K562 (cell line): ENCODE data around the gene TSPAN15. TPM values are rescaled to one million over a fixed set of nuclear protein-coding genes. Genes with fewer than 3 reads are reported as not detected.

Source experiments
- CBFA2T2 ChIP-seq: fragments of 450-650 bp; conservative IDR thresholded peaks from 2 replicates; pipeline ENCODE4 v1.6.1; 2017; ENCODE audit warnings: mild to moderate bottlenecking
- EP300 ChIP-seq: IDR thresholded peaks from 2 replicates; pipeline ENCODE4 v1.6.1; 2012; ENCODE audit warnings: low read length, improper control_type of control experiment
- ETV5 ChIP-seq: sonication (generic); formaldehyde crosslinking; IDR thresholded peaks from 2 replicates; pipeline ENCODE4 v1.4.0; 2020; ENCODE audit warnings: low read depth, mild to moderate bottlenecking, missing genetic modification reagents
- HLTF ChIP-seq: fragments of 450-650 bp; IDR thresholded peaks from 2 replicates; pipeline ENCODE4 v1.6.1; 2016
- MCM7 ChIP-seq, 2 experiments: fragments of 450-650 bp; IDR thresholded peaks; 2 replicates each; pipeline ENCODE4 v1.6.1; 2016 to 2018
- MECOM ChIP-seq: fragments of 250-450 bp; sonication (Bioruptor Pico); IDR thresholded peaks from 2 replicates; pipeline ENCODE4 v1.8.0; 2022; ENCODE audit warnings: inconsistent platforms
- PHB2 ChIP-seq: fragments of 450-650 bp; IDR thresholded peaks from 2 replicates; pipeline ENCODE4 v1.6.1; 2017; ENCODE audit warnings: low read depth
- SIX5 ChIP-seq, 2 experiments: IDR thresholded peaks; 2 replicates each; pipeline ENCODE4 v1.6.1; 2011; ENCODE audit warnings: low read length in 2 of 2, borderline replicate concordance in 1 of 2, low read depth in 1 of 2, mild to moderate bottlenecking in 1 of 2, moderate library complexity in 1 of 2; ENCODE audit not compliant: insufficient read depth in 1 of 2
- SLC30A9 ChIP-seq: fragments of 250-450 bp; sonication (Bioruptor Pico); IDR thresholded peaks from 2 replicates; pipeline ENCODE4 v1.8.0; 2022; ENCODE audit warnings: mild to moderate bottlenecking, moderate library complexity
- SPI1 ChIP-seq: IDR thresholded peaks from 2 replicates; pipeline ENCODE4 v1.6.1; 2011; ENCODE audit warnings: low read depth, low read length, control low read depth, borderline replicate concordance
- SRF ChIP-seq, 2 experiments: fragments of 250-450, 450-650 bp in 1 of 2; sonication (Bioruptor Pico) in 1 of 2; sonication (generic) in 1 of 2; formaldehyde crosslinking; IDR thresholded peaks; 2 replicates each; pipeline versions ENCODE4 v1.5.0 to v1.5.1; 2020 to 2022; ENCODE audit warnings: mild to moderate bottlenecking in 1 of 2, missing genetic modification reagents in 1 of 2
- THRAP3 ChIP-seq: fragments of 450-650 bp; IDR thresholded peaks from 2 replicates; pipeline ENCODE4 v1.6.1; 2016; ENCODE audit warnings: mild to moderate bottlenecking, inconsistent platforms, borderline replicate concordance
- TSC22D4 ChIP-seq: fragments of 450-650 bp; IDR thresholded peaks from 2 replicates; pipeline ENCODE4 v1.6.1; 2016; ENCODE audit warnings: missing genetic modification characterization, missing biosample characterization, control low read depth
- YBX1 ChIP-seq: fragments of 450-650 bp; IDR thresholded peaks from 2 replicates; pipeline ENCODE4 v1.7.1; 2016; ENCODE audit warnings: mild to moderate bottlenecking
- ZNF75A ChIP-seq: fragments of 450-650 bp; formaldehyde crosslinking; IDR thresholded peaks from 2 replicates; pipeline ENCODE4 v1.4.0; 2020; ENCODE audit warnings: mild to moderate bottlenecking
- polyA plus RNA-seq, 8 experiments: library from polyadenylated mRNA; depleted of rRNA in 4 of 8; stranded (reverse) in 5 of 8; unstranded in 3 of 8; fragments of >200 nt; fragmentation: Nextera tagmentation in 2 of 8; fragmentation: Illumina TruSeq in 1 of 8; extraction: Ambion mirVana in 2 of 8; extraction: Trizol in 1 of 8; gene quantifications; 2 replicates each; pipeline versions ENCODE4 v1.2.1 to v1.2.3, GENCODE V29; 2011 to 2014; ENCODE audit warnings: inconsistent platforms in 1 of 8, missing spikeins in 1 of 8
- total RNA-seq, 7 experiments: library from RNA; depleted of rRNA in 6 of 7; stranded (reverse); fragments of >200 nt in 6 of 7; fragmentation: Illumina TruSeq in 2 of 7; extraction: Trizol in 2 of 7; gene quantifications; 2 replicates each; pipeline versions ENCODE4 v1.2.1 to v1.2.3, GENCODE V29; 2011 to 2021; ENCODE audit warnings: low replicate concordance in 1 of 7
- TF ChIP-seq, protein P1 (sequence below): sonication (generic); formaldehyde crosslinking; IDR thresholded peaks from 2 replicates; pipeline ENCODE4 v1.8.1; 2023; ENCODE audit warnings: mild to moderate bottlenecking, missing genetic modification reagents, moderate library complexity
- TF ChIP-seq, protein P2 (sequence below): fragments of 450-650 bp; formaldehyde crosslinking; IDR thresholded peaks from 2 replicates; pipeline ENCODE4 v1.4.0; 2022; ENCODE audit warnings: mild to moderate bottlenecking, moderate library complexity
- TF ChIP-seq, protein P3 (sequence below), 2 experiments: fragments of 450-650 bp; IDR thresholded peaks; 2 replicates each; pipeline ENCODE4 v1.6.1; 2016; ENCODE audit warnings: mild to moderate bottlenecking in 2 of 2, borderline replicate concordance in 1 of 2, low read depth in 1 of 2, moderate library complexity in 1 of 2

Gene TSPAN15
- total and polyA plus RNA-seq, 9 of the 15 experiments (the other 6 are each of a cell fraction or from before 2014, with no cell fraction given): 0.33 to 1.0 (median 0.45) TPM; not detected in 2

DNA sequence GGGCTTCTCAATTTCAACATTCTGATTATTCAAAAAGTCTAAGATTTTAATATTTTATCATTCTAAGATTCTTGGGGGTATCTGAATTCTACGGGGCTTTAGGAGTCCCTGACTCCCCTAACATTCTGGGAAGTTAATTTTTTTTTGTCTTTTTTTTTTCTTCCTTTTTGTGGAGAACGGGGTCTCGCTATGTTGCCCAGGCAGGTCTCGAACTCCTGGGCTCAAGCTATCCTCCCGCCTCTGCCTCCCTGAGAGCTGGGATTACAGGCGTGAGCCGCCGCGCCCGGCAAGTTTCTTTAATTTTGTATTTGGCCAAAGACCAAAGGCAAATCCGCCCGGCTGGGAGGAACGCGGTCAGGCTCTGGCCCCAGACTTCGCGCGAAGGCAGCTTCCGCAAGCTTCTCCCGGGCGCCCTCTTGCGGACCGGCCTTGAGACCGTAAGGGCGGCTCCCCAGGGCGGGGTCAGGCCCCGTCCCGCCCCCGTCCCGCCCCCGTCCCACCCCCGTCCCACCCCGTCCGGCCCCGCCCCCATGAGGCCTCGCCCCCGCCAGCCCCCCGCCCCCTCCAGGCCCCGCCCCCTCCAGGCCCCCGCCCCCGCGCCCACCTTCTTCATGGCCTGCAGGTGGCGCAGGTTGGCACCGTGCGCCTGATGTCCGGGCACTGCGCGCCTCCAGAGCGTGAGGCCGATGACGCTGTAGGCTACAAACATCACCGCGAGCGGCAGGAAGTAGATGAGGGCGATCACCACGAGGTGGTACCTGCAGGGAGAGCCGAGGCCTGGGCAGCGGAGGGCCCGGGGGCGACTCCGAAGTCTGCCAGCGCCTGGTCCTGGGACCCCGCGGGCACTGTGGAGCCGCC is 42.7 kb upstream of the TSPAN15 start (continued):
- TF ChIP-seq, protein P1, sequence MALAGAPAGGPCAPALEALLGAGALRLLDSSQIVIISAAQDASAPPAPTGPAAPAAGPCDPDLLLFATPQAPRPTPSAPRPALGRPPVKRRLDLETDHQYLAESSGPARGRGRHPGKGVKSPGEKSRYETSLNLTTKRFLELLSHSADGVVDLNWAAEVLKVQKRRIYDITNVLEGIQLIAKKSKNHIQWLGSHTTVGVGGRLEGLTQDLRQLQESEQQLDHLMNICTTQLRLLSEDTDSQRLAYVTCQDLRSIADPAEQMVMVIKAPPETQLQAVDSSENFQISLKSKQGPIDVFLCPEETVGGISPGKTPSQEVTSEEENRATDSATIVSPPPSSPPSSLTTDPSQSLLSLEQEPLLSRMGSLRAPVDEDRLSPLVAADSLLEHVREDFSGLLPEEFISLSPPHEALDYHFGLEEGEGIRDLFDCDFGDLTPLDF (CRISPR knock-in tag): no peak
- TF ChIP-seq, protein P2, sequence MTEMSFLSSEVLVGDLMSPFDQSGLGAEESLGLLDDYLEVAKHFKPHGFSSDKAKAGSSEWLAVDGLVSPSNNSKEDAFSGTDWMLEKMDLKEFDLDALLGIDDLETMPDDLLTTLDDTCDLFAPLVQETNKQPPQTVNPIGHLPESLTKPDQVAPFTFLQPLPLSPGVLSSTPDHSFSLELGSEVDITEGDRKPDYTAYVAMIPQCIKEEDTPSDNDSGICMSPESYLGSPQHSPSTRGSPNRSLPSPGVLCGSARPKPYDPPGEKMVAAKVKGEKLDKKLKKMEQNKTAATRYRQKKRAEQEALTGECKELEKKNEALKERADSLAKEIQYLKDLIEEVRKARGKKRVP (CRISPR knock-in tag): no peak
- TF ChIP-seq ZNF75A (CRISPR knock-in tag) (no peak), CBFA2T2 (no peak), EP300 (no peak), THRAP3 (peak; percentile 79), SRF (CRISPR knock-in tag; IDR thresholded peaks at IDR 0.05) (peak in 1 of 2 experiments; percentile 82; a peak in 2 of 4 replicates), SLC30A9 (CRISPR knock-in tag) (no peak), ETV5 (CRISPR knock-in tag) (no peak), TSC22D4 (tag) (no peak), HLTF (peak; percentile 73; the same call in 1 of the 2 replicates), PHB2 (no peak), SPI1 (0 out of 2 replicates have a peak, but pooled peaks have one; percentile 10), YBX1 (no peak), MECOM (CRISPR knock-in tag) (no peak), SIX5 (IDR thresholded peaks at IDR 0.05; ENCODE audit: borderline replicate concordance in 1 of 2, insufficient read depth in 1 of 2, low read depth in 1 of 2, low read length in 2 of 2) (no peak), MCM7 (IDR thresholded peaks at IDR 0.05) (no peak)
- TF ChIP-seq, protein P3, sequence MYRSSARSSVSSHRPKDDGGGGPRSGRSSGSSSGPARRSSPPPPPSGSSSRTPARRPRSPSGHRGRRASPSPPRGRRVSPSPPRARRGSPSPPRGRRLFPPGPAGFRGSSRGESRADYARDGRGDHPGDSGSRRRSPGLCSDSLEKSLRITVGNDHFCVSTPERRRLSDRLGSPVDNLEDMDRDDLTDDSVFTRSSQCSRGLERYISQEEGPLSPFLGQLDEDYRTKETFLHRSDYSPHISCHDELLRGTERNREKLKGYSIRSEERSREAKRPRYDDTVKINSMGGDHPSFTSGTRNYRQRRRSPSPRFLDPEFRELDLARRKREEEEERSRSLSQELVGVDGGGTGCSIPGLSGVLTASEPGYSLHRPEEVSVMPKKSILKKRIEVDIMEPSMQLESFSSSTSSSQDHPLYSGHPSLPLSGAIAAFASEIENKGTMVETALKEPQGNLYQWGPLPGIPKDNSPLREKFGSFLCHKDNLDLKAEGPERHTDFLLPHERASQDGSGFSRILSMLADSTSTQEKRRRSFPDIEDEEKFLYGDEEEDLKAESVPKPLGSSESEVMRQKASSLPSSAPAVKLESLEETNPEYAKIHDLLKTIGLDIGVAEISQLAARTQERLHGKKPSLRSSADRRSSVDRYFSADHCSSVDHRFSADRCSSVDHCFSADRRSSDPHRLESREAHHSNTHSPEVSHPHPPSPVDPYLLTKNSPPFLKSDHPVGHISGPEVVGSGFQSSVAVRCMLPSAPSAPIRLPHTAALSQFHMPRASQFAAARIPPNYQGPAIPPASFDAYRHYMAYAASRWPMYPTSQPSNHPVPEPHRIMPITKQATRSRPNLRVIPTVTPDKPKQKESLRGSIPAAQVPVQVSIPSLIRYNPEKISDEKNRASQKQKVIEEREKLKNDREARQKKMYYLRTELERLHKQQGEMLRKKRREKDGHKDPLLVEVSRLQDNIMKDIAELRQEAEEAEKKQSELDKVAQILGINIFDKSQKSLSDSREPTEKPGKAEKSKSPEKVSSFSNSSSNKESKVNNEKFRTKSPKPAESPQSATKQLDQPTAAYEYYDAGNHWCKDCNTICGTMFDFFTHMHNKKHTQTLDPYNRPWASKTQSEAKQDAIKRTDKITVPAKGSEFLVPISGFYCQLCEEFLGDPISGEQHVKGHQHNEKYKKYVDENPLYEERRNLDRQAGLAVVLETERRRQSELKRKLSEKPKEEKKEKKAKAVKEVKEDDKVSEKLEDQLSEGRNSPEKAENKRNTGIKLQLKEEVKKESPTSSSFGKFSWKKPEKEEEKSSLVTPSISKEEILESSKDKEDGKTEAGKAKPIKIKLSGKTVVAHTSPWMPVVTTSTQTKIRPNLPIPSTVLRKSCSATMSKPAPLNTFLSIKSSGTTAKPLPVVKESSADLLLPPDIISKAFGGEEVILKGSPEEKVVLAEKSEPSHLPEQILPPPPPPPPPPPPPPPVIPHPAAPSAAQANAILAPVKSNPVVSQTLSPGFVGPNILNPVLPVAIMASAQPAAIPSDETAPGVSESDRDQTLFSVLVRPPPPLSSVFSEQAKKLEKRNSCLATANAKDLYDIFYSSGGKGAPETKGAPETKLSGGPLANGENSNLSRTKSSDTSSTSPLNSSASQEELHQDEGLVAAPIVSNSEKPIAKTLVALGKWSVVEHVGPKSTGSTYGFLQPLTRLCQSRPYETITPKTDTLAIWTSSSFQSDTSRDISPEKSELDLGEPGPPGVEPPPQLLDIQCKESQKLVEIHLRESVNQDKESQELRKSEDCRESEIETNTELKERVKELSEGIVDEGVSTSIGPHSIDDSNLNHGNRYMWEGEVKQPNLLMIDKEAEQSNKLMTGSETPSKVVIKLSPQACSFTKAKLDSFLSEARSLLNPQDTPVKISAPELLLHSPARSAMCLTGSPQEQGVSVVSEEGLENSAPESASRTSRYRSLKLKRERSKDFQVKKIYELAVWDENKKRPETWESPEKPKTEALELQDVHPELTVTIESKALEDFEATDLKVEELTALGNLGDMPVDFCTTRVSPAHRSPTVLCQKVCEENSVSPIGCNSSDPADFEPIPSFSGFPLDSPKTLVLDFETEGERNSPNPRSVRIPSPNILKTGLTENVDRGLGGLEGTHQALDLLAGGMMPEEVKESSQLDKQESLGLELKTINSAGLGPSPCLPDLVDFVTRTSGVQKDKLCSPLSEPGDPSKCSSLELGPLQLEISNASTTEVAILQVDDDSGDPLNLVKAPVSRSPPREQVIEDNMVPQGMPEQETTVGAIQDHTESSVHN (IDR thresholded peaks at IDR 0.05; ENCODE audit: borderline replicate concordance in 1 of 2, low read depth in 1 of 2): no peak; a peak in 1 of 4 replicates
